ENCODE measurements around the gene ABHD17A. TPM values are rescaled to one million over a fixed set of nuclear protein-coding genes. Genes with fewer than 3 reads are reported as not detected.

ABHD17A gene
- total RNA-seq, 1 donor from 2014 or later, result 20.2 TPM

GRCh38 chr19:1905110-1905862, 20.0 kb upstream of the ABHD17A start, which contains the start of the genes ADAT3 and SCAMP4:
ADAT3 (plus strand) TSS chr19:1905399; CDS start chr19:1912048, 6,649 bp downstream.
SCAMP4 (plus strand) TSS chr19:1905399; CDS start chr19:1915020, 9,621 bp downstream.
- Histone ChIP-seq H3K4me3 (peak within 1 kb of the TSS; percentile 65), H3K9ac (peak within 1 kb of the TSS; percentile 25), H3K36me3 (no peaks in the 10 kb centered on the region), H3K4me1 (peaks cover 13% of the 10 kb centered on the region), H2AFZ (replicated peaks) (peak within 1 kb of the TSS; percentile 86), H3F3A (ENCODE audit: low read depth) (peaks cover 23% of the 10 kb centered on the region), H4K20me1 (ENCODE audit: low read depth) (peaks cover 45% of the 10 kb centered on the region), H3K9me3 (ENCODE audit: low read depth) (no peaks in the 10 kb centered on the region), H3K79me2 (ENCODE audit: low read depth) (peaks cover 47% of the 10 kb centered on the region), H3K27ac (peak within 1 kb of the TSS; percentile 64), H3K4me2 (peak within 1 kb of the TSS; percentile 76), H3K27me3 (no peaks in the 10 kb centered on the region)
- Mint-ChIP-seq H3K36me3 (peaks cover 3% of the 10 kb centered on the region), H3K4me1 (peaks cover 27% of the 10 kb centered on the region), H3K27ac (peak within 1 kb of the TSS; percentile 99), H3K27me3 (ENCODE audit: insufficient read depth, low read depth) (peaks cover 6% of the 10 kb centered on the region), H3K9me3 (no peaks in the 10 kb centered on the region), H3K4me3 (peak within 1 kb of the TSS; percentile 92)
- TF ChIP-seq EZH2 (IDR thresholded peaks at IDR 0.05), result no peak
- no peak for TF ChIP-seq EZH2phosphoT487 (IDR thresholded peaks at IDR 0.05)
- no peak for TF ChIP-seq CTCF (IDR thresholded peaks at IDR 0.05)
- DNase-seq (ENCODE audit: low spot score), result peak; percentile 99

GRCh38 chr19:1904860-1905109, 19.5 kb upstream of the ABHD17A start:
- peaks cover 40% of the 10 kb centered on the region for H4K20me1 ChIP-seq (ENCODE audit: low read depth)
- Mint-ChIP-seq H3K4me3 (peak overlapping the region; percentile 82), H3K27ac (peak overlapping the region; percentile 99), H3K36me3 (peaks cover 2% of the 10 kb centered on the region), H3K4me1 (peaks cover 23% of the 10 kb centered on the region), H3K9me3 (no peaks in the 10 kb centered on the region), H3K27me3 (ENCODE audit: insufficient read depth, low read depth) (peaks cover 4% of the 10 kb centered on the region)
- DNase-seq (ENCODE audit: low spot score), result no peak
- H3K9me3 ChIP-seq (ENCODE audit: low read depth), result no peaks in the 10 kb centered on the region
- H3K4me3 ChIP-seq, result peak overlapping the region; percentile 20
- TF ChIP-seq EZH2 (IDR thresholded peaks at IDR 0.05), result no peak
- TF ChIP-seq EZH2phosphoT487 (IDR thresholded peaks at IDR 0.05), result no peak
- TF ChIP-seq CTCF (IDR thresholded peaks at IDR 0.05), result no peak
- no peak overlapping the region for H3K9ac ChIP-seq
- peaks cover 13% of the 10 kb centered on the region for H3K4me1 ChIP-seq
- peak overlapping the region; percentile 86 for H2AFZ ChIP-seq (replicated peaks)
- H3K4me2 ChIP-seq, result peak overlapping the region; percentile 46
- no peaks in the 10 kb centered on the region for H3K27me3 ChIP-seq
- peaks cover 42% of the 10 kb centered on the region for H3K79me2 ChIP-seq (ENCODE audit: low read depth)
- H3K27ac ChIP-seq, result no peak overlapping the region
- no peaks in the 10 kb centered on the region for H3K36me3 ChIP-seq
- peaks cover 23% of the 10 kb centered on the region for H3F3A ChIP-seq (ENCODE audit: low read depth)

GRCh38 chr19:1902923-1903322, 17.6 kb upstream of the ABHD17A start:
- peak overlapping the region; percentile 79 for H3K27ac Mint-ChIP-seq
- Histone ChIP-seq H3K27ac (no peak overlapping the region), H3K36me3 (no peaks in the 10 kb centered on the region), H3F3A (ENCODE audit: low read depth) (peaks cover 23% of the 10 kb centered on the region), H3K4me3 (no peak overlapping the region), H4K20me1 (ENCODE audit: low read depth) (peaks cover 21% of the 10 kb centered on the region), H3K9ac (no peak overlapping the region), H3K79me2 (ENCODE audit: low read depth) (peaks cover 24% of the 10 kb centered on the region), H3K27me3 (no peaks in the 10 kb centered on the region), H3K4me1 (peaks cover 13% of the 10 kb centered on the region), H2AFZ (replicated peaks) (no peak overlapping the region), H3K4me2 (no peak overlapping the region), H3K9me3 (ENCODE audit: low read depth) (no peaks in the 10 kb centered on the region)
- TF ChIP-seq CTCF (IDR thresholded peaks at IDR 0.05), result no peak
- TF ChIP-seq EZH2 (IDR thresholded peaks at IDR 0.05), result no peak
- TF ChIP-seq EZH2phosphoT487 (IDR thresholded peaks at IDR 0.05), result no peak
- no peak for DNase-seq (ENCODE audit: low spot score)
- peaks cover 2% of the 10 kb centered on the region for H3K36me3 Mint-ChIP-seq
- H3K9me3 Mint-ChIP-seq, result no peaks in the 10 kb centered on the region
- H3K4me1 Mint-ChIP-seq, result peaks cover 23% of the 10 kb centered on the region
- peaks cover 3% of the 10 kb centered on the region for H3K27me3 Mint-ChIP-seq (ENCODE audit: insufficient read depth, low read depth)
- H3K4me3 Mint-ChIP-seq, result no peak overlapping the region

All from neural progenitor cell (in vitro differentiated cells).